Right lobe of liver (tissue), 4 donors: ENCODE results near the gene HSPH1.

Experiments used
- POLR2A ChIP-seq: fragments of 450-650 bp; IDR thresholded peaks from one replicate; pipeline ENCODE4 v1.6.1; 2017; ENCODE audit warnings: antibody characterized with exemption, mild to moderate bottlenecking
- TF ChIP-seq, protein P1 (sequence below), 4 donors: fragments of 200-600 bp in 3 of 4; fragments of 450-650 bp in 1 of 4; IDR thresholded peaks; one replicate each; pipeline versions ENCODE4 v1.5.1 to v1.8.0; 2016 to 2022; ENCODE audit warnings: antibody characterized with exemption in 4 of 4, mild to moderate bottlenecking in 2 of 4
- donor health status: DM: no; HTN: no; CAD: no.
- donor health status: DM: no; HTN: no; CAD: no.
- donor health status: DM: no; HTN: yes; CAD: no.

GRCh38 chr13:31175847-31176532 lies 14.3 kb upstream of the HSPH1 start:
- TF ChIP-seq, protein P1, sequence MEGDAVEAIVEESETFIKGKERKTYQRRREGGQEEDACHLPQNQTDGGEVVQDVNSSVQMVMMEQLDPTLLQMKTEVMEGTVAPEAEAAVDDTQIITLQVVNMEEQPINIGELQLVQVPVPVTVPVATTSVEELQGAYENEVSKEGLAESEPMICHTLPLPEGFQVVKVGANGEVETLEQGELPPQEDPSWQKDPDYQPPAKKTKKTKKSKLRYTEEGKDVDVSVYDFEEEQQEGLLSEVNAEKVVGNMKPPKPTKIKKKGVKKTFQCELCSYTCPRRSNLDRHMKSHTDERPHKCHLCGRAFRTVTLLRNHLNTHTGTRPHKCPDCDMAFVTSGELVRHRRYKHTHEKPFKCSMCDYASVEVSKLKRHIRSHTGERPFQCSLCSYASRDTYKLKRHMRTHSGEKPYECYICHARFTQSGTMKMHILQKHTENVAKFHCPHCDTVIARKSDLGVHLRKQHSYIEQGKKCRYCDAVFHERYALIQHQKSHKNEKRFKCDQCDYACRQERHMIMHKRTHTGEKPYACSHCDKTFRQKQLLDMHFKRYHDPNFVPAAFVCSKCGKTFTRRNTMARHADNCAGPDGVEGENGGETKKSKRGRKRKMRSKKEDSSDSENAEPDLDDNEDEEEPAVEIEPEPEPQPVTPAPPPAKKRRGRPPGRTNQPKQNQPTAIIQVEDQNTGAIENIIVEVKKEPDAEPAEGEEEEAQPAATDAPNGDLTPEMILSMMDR (IDR thresholded peaks at IDR 0.05): no peak
- no peak for TF ChIP-seq POLR2A
